Kidney (tissue), 14 donors: ENCODE results near the gene RASL11B. TPM values are rescaled to one million over a fixed set of nuclear protein-coding genes. Genes with fewer than 3 reads are reported as not detected.
A peak's percentile ranks its signal among the peaks of the same experiment; 100 is the strongest.

Source experiments
- DNase-seq, 5 donors: peaks; one replicate each; pipeline ENCODE4 v3.0.0-alpha.2; 2013 to 2020
- FAIRE-seq: peaks from 2 replicates; lab custom pipeline; 2012; peaks lifted over from hg19 to GRCh38; lab: Jason Lieb, UNC
- H3K27ac ChIP-seq, 2 donors: one replicate each; pipeline ENCODE4 v1.7.0; 2013; ENCODE audit warnings: low read depth in 2 of 2, low read length in 2 of 2, inconsistent platforms in 1 of 2
- H3K27me3 ChIP-seq: one replicate; pipeline ENCODE4 v1.7.1; 2013; ENCODE audit warnings: low read length, inconsistent platforms; ENCODE audit not compliant: control insufficient read depth, insufficient read depth
- H3K36me3 ChIP-seq, 3 donors: one replicate each; pipeline versions ENCODE4 v1.7.0 to v1.7.1; 2013; ENCODE audit warnings: low read length in 3 of 3, control low read depth in 1 of 3, inconsistent platforms in 1 of 3; ENCODE audit not compliant: insufficient read depth in 3 of 3, control insufficient read depth in 2 of 3
- H3K4me1 ChIP-seq, 3 donors: one replicate each; pipeline versions ENCODE4 v1.7.0 to v1.7.1; 2013; ENCODE audit warnings: low read length in 3 of 3, inconsistent platforms in 1 of 3, low read depth in 1 of 3; ENCODE audit not compliant: control insufficient read depth in 2 of 3, insufficient read depth in 2 of 3
- H3K4me3 ChIP-seq, 3 donors: one replicate each; pipeline versions ENCODE4 v1.7.0 to v1.8.1; 2013; ENCODE audit warnings: low read length in 3 of 3, control low read depth in 1 of 3, inconsistent platforms in 1 of 3
- H3K9ac ChIP-seq, 3 donors: one replicate each; pipeline versions ENCODE4 v1.7.0 to v1.7.1; 2013; ENCODE audit warnings: low read length in 3 of 3, control low read depth in 1 of 3, inconsistent platforms in 1 of 3
- H3K9me3 ChIP-seq, 3 donors: one replicate each; pipeline versions ENCODE4 v1.7.0 to v1.7.1; 2013; ENCODE audit warnings: low read length in 3 of 3, control low read depth in 1 of 3, inconsistent platforms in 1 of 3; ENCODE audit not compliant: control insufficient read depth in 2 of 3, insufficient read depth in 1 of 3
- intact Hi-C: fragments of 100-400 bp; cut with DNase I; formaldehyde crosslinking; loops from one replicate; pipeline ENCODE4 v1.11.1; 2022
- polyA plus RNA-seq: library from polyadenylated mRNA; stranded (reverse); fragments of 350-450 nt; fragmentation: Illumina TruSeq; extraction: RNeasy Lipid Tissue Mini Kit (QIAGEN cat#74804); gene quantifications from one replicate; pipeline ENCODE4 v1.2.3, GENCODE V29; 2014; ENCODE audit warnings: low read depth, low replicate concordance; ENCODE audit not compliant: insufficient read depth
- total RNA-seq: library from RNA; stranded (reverse); fragmentation: NEBNext Ultra II Directional; extraction: Animal tissue kit (Norgen Biotek cat#: 25700); gene quantifications from one replicate; pipeline ENCODE4 v1.2.1, GENCODE V29; 2021
- TF ChIP-seq, protein P1 (sequence below): IDR thresholded peaks from 3 replicates; pipeline ENCODE4 v1.5.1; 2012; ENCODE audit warnings: mild to moderate bottlenecking, moderate library complexity, borderline replicate concordance; ENCODE audit not compliant: insufficient read depth; ENCODE audit errors: extremely low read depth
- donor health status: control.
- donor health status: control.
- donor health status: control.
- donor health status: control.
- donor health status: control.
- donor health status: DM: yes; HTN: yes; CAD: no.
- donor health status: Normal renal cell carcinoma (clear cell type).

RASL11B gene
- total and polyA plus RNA-seq, 2 donors from 2014 or later, result 4.3 to 45.9 TPM

DNA sequence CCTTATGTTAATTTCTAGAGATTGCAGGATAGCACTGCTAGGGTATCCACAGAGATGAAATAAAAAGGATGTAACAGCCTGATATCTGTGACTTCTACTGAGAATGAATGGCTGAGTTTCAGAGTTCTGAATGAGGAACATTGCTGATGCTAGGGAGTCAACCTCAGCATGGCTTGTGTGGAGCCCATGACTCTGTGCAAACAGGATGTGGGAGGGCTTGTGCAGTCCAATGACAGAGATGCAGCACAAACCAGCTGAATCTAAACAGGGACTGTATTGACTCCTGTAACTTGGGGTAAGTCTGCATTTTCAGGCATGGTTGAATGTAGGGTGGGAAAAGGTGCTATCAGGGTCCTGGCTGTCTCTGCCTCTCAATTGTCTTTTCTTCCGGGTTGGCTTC is 5.3 kb upstream of the RASL11B start:
- Histone ChIP-seq H3K9ac (no peak overlapping the region), H3K27me3 (no peaks in the 10 kb centered on the region), H3K4me1 (peaks cover 0 to 5% (median 0%) of the 10 kb centered on the region in 3 donors), H3K9me3 (peaks cover 0 to 7% (median 0%) of the 10 kb centered on the region in 3 donors), H3K4me3 (no peak overlapping the region), H3K27ac (no peak overlapping the region), H3K36me3 (no peaks in the 10 kb centered on the region)
- TF ChIP-seq, protein P1, sequence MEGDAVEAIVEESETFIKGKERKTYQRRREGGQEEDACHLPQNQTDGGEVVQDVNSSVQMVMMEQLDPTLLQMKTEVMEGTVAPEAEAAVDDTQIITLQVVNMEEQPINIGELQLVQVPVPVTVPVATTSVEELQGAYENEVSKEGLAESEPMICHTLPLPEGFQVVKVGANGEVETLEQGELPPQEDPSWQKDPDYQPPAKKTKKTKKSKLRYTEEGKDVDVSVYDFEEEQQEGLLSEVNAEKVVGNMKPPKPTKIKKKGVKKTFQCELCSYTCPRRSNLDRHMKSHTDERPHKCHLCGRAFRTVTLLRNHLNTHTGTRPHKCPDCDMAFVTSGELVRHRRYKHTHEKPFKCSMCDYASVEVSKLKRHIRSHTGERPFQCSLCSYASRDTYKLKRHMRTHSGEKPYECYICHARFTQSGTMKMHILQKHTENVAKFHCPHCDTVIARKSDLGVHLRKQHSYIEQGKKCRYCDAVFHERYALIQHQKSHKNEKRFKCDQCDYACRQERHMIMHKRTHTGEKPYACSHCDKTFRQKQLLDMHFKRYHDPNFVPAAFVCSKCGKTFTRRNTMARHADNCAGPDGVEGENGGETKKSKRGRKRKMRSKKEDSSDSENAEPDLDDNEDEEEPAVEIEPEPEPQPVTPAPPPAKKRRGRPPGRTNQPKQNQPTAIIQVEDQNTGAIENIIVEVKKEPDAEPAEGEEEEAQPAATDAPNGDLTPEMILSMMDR, result no peak
- FAIRE-seq (no peak), DNase-seq (no peak)
- intact Hi-C loops, result loop anchor here (10.0 kb wide), 1 partner anchor 112 kb away; no protein-coding TSS in a partner anchor

DNA sequence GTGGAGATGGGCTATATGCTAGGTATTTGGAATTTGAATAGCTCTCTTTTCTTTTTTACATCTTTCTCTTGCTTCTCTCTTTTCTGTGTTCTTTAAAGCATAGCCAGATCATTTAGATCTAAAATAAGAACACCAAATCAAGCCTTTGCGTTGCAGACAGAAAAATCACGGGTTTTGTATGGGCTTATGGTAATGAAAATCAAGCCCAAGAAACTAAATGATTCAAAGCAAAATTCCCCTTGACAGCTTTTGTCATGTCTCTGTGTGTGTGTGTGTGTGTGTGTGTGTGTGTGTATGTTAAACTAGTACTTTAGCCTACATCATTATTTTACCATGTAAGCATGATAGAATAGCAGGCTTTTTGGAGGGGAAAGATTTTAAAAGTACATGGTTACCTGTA is 1.8 kb upstream of the RASL11B start:
- DNase-seq (no peak), FAIRE-seq (no peak)
- TF ChIP-seq, protein P1, result no peak
- H3K4me3 ChIP-seq, result no peak overlapping the region
- intact Hi-C loops, result no loop called here
- no peak overlapping the region for H3K27ac ChIP-seq
- H3K36me3 ChIP-seq, result peaks cover 0 to 4% (median 0%) of the 10 kb centered on the region in 3 donors
- H3K4me1 ChIP-seq, result peaks cover 0 to 12% (median 0%) of the 10 kb centered on the region in 3 donors
- H3K9ac ChIP-seq, result no peak overlapping the region
- H3K27me3 ChIP-seq, result no peaks in the 10 kb centered on the region
- H3K9me3 ChIP-seq, result peaks cover 0 to 7% (median 0%) of the 10 kb centered on the region in 3 donors

DNA sequence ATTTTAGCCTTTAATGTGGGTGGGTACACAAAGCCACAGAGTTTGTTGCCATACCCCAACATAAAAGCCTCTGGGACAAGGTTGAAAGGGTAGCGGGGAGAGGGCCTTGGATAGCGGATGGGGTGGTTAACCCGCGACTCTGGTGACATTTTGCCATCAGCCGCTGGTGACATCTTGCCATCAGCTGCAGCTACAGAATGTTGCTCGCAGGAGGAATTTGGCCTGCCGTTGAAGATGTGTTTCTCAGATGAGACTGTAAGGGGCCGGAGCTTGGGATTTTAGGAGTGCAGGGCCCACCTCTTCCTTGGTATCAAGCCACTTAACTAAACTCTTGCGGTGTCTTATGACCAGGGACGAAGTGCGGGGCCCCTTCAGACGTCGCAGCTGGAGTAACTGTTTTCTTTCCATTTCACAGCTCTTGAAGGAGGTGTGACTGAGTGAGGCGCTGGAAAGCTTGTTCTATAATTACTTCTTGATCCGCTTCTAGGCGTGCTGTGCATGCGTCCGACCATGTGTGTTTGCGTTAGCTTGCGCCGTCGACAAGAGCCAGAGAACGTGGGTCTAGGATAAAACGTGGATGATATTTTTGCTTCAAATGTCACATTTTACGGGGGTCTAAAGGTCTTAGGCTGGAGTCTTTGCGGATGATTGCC is 820 bp upstream of the RASL11B start:
- Histone ChIP-seq H3K9me3 (peaks cover 0 to 7% (median 0%) of the 10 kb centered on the region in 3 donors), H3K4me3 (peak overlapping the region; percentile 42 to 72 (median 62)), H3K4me1 (peaks cover 0 to 16% (median 0%) of the 10 kb centered on the region in 3 donors), H3K36me3 (peaks cover 0 to 6% (median 3%) of the 10 kb centered on the region in 3 donors), H3K27me3 (no peaks in the 10 kb centered on the region), H3K27ac (peak overlapping the region; percentile 48 to 73), H3K9ac (peak overlapping the region in 1 of 3 donors; percentile 15)
- intact Hi-C loops, result no loop called here
- DNase-seq (peak in 2 of 5 donors; percentile 66), FAIRE-seq (no peak)
- TF ChIP-seq, protein P1, result no peak
